OCI-LY7 (cell line): ENCODE results near the gene BIVM. TPM values are rescaled to one million over a fixed set of nuclear protein-coding genes. Genes with fewer than 3 reads are reported as not detected.

Source experiments
- BruUV-seq: library from RNA; stranded (reverse); fragments of 400-500 nt; replicated peaks from 2 replicates; lab custom pipeline; 2021; lab: Mats Ljungman, UMichigan
- CTCF ChIA-PET: fragments of 300-600 bp; sonication (Branson Sonifier 250); formaldehyde crosslinking; loops from one replicate; lab custom pipeline; 2022; ENCODE audit warnings: antibody characterized with exemption; ENCODE audit not compliant: unreplicated experiment; lab: Charles Lee
- POLR2A ChIA-PET: fragments of 300-600 bp; sonication (Branson Sonifier 250); formaldehyde crosslinking; loops from one replicate; lab custom pipeline; 2022; ENCODE audit warnings: antibody characterized with exemption; lab: Charles Lee
- DNase-seq: peaks from one replicate; pipeline ENCODE4 v3.0.0-alpha.2; 2015; ENCODE audit warnings: low spot score
- H2AFZ ChIP-seq: fragments of 200-600 bp; sonication (generic), shearing (Covaris generic); 2 replicates; pipeline ENCODE4 v1.6.1; 2014; ENCODE audit warnings: mild to moderate bottlenecking, antibody characterized with exemption, low read length, moderate library complexity
- H3K27ac ChIP-seq: fragments of 200-600 bp; sonication (generic); 2 replicates; pipeline ENCODE4 v1.5.1; 2014; ENCODE audit warnings: mixed run types, low read depth, mild to moderate bottlenecking, moderate library complexity, low read length, inconsistent platforms; ENCODE audit not compliant: poor library complexity, severe bottlenecking
- H3K36me3 ChIP-seq: fragments of 200-600 bp; sonication (generic); 2 replicates; pipeline ENCODE4 v1.6.1; 2014; ENCODE audit warnings: mild to moderate bottlenecking, antibody characterized with exemption, low read length, moderate library complexity, mixed read lengths; ENCODE audit not compliant: insufficient read depth
- H3K4me1 ChIP-seq: fragments of 200-600 bp; sonication (generic); 2 replicates; pipeline ENCODE4 v1.5.1; 2014; ENCODE audit warnings: mild to moderate bottlenecking, low read length; ENCODE audit not compliant: insufficient read depth, poor library complexity, severe bottlenecking
- H3K4me2 ChIP-seq: fragments of 200-600 bp; sonication (generic); 2 replicates; pipeline ENCODE4 v1.6.1; 2014; ENCODE audit warnings: mild to moderate bottlenecking, low read length
- H3K4me3 ChIP-seq: fragments of 200-600 bp; sonication (generic); 2 replicates; pipeline ENCODE4 v1.5.1; 2014; ENCODE audit warnings: mild to moderate bottlenecking, low read depth, low read length; ENCODE audit not compliant: poor library complexity, severe bottlenecking
- H3K79me2 ChIP-seq: fragments of 200-600 bp; sonication (generic); 2 replicates; pipeline ENCODE4 v1.6.1; 2016; ENCODE audit warnings: low read depth, mild to moderate bottlenecking, low read length, moderate library complexity, mixed read lengths; ENCODE audit not compliant: insufficient read depth
- H3K9me2 ChIP-seq: fragments of 200-600 bp; sonication (generic); 2 replicates; pipeline ENCODE4 v1.6.1; 2016; ENCODE audit warnings: mild to moderate bottlenecking, low read length, mixed read lengths; ENCODE audit not compliant: insufficient read depth
- H3K9me3 ChIP-seq: fragments of 200-600 bp; sonication (generic); 2 replicates; pipeline ENCODE4 v1.6.1; 2014; ENCODE audit warnings: mild to moderate bottlenecking, mixed run types, low read length, mixed read lengths
- H4K20me1 ChIP-seq: fragments of 200-600 bp; sonication (generic); 2 replicates; pipeline ENCODE4 v1.6.1; 2014; ENCODE audit warnings: mild to moderate bottlenecking, antibody characterized with exemption, low read length, moderate library complexity, mixed read lengths; ENCODE audit not compliant: insufficient read depth
- CTCF ChIP-seq: fragments of 200-600 bp; sonication (generic); conservative IDR thresholded peaks from 2 replicates; pipeline ENCODE4 v1.5.1; 2014; ENCODE audit warnings: mild to moderate bottlenecking, antibody characterized with exemption, low read length, moderate library complexity, mixed read lengths
- EZH2phosphoT487 ChIP-seq: fragments of 200-600 bp; sonication (generic); IDR thresholded peaks from 2 replicates; pipeline ENCODE4 v1.6.1; 2018; ENCODE audit warnings: low read depth, borderline replicate concordance, mild to moderate bottlenecking, mixed run types, antibody characterized with exemption, low read length, moderate library complexity, mixed read lengths
- intact Hi-C: fragments of 100-400 bp; cut with micrococcal nuclease; formaldehyde crosslinking; loops from one replicate; pipeline ENCODE4 v1.10.0; 2022; ENCODE audit not compliant: unreplicated experiment
- total RNA-seq, 2 experiments: library from RNA; depleted of rRNA in 1 of 2; stranded (reverse); fragments of >200 nt in 1 of 2; shearing (Covaris generic) in 1 of 2; gene quantifications; 2 replicates each; pipeline ENCODE4 v1.2.3, GENCODE V29; 2014 to 2022

Gene BIVM
- total RNA-seq, 2 experiments from 2014 or later: not detected

DNA sequence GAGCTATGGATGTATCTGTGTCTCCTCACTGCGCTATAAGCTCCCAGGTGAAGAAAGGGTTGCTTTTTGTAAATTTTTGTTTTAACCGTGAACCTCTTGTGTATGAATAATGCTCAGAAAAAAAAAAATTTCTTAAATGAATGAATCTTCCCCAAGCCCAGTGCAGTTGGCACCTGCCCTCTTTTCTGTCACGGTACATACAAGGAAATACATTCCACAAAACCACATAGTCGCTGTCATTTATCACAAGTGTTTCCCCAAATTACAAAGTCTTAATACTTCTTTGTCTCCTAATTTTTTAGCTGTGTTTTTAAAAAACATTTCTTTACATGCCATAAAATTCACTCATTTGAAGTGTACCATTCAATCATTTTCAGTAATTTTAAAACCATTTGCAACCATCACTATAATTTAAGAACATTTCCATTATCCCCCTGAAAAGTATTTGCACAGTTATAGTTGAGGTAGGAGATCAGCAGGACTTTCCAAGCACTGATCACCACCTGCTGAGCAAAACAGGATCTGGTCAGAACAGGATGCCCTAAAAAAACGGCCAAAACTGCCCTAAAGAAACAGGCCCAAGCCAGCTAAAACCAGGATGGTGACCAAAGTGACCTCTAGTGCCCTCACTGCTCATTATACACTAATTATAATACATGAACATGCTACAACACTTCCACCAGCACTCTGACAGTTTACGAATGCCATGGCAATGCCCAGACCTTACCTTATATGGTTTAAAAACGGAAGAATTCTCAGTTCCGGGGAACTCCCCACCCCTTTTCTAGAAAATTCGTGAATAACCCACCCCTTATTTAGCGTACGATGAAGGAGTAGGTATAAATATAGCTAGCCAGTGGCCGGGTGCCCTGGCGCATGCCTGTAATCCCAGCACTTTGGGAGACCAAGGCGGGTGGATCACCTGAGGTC, 24.1 kb upstream of the BIVM start:
- Histone ChIP-seq H3K4me1 (peaks cover 6% of the 10 kb centered on the region), H3K9me2 (no peaks in the 10 kb centered on the region), H3K36me3 (no peaks in the 10 kb centered on the region), H3K79me2 (no peaks in the 10 kb centered on the region), H3K4me3 (no peak overlapping the region), H2AFZ (no peak overlapping the region; the same call in 1 of the 2 replicates), H4K20me1 (no peaks in the 10 kb centered on the region), H3K27ac (no peak overlapping the region), H3K4me2 (no peak overlapping the region), H3K9me3 (no peaks in the 10 kb centered on the region)
- ChIA-PET CTCF (no interaction called here), POLR2A (no interaction called here)
- DNase-seq: peak; percentile 1
- no peak for TF ChIP-seq CTCF
- no peak for TF ChIP-seq EZH2phosphoT487
- BruUV-seq: no TSS peak
- intact Hi-C loops: loop anchor here (5.0 kb wide), 1 partner anchor 72 kb away; the partner anchor contains the start of gene ERCC5

DNA sequence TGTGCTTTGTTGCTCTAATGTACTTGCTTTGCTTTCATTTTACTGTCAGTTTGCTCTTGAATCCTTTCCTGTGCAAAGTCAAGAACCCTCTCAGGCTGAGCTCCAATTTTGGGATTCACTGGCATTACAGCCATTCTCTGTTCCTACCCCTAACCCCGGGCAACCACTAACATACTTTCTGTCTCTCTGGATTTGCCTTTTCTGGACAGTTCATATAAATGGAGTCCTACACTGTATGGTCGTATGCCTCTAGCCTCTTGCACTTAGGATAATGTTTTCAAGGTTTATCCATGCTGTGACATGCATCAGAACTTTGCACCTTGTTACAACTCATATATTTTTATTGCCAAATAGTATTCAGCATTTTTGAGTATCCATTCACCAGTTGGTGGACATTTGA, 22.6 kb upstream of the BIVM start:
- POLR2A ChIA-PET: no interaction called here
- TF ChIP-seq EZH2phosphoT487: no peak
- no peak for TF ChIP-seq CTCF
- DNase-seq: no peak
- Histone ChIP-seq H3K27ac (no peak overlapping the region), H3K4me1 (peaks cover 6% of the 10 kb centered on the region), H3K4me3 (no peak overlapping the region), H4K20me1 (no peaks in the 10 kb centered on the region), H3K9me2 (no peaks in the 10 kb centered on the region), H2AFZ (no peak overlapping the region), H3K79me2 (no peaks in the 10 kb centered on the region), H3K36me3 (no peaks in the 10 kb centered on the region), H3K4me2 (no peak overlapping the region), H3K9me3 (no peaks in the 10 kb centered on the region)
- CTCF ChIA-PET: no interaction called here
- no TSS peak for BruUV-seq
- intact Hi-C loops: no loop called here

GRCh38 chr13:102777736-102778135, 21.2 kb upstream of the BIVM start:
- H3K9me3 ChIP-seq: no peaks in the 10 kb centered on the region
- CTCF ChIA-PET: no interaction called here
- H3K4me2 ChIP-seq: no peak overlapping the region
- BruUV-seq: no TSS peak
- H3K79me2 ChIP-seq: no peaks in the 10 kb centered on the region
- POLR2A ChIA-PET: no interaction called here
- TF ChIP-seq EZH2phosphoT487 (no peak), CTCF (no peak)
- intact Hi-C loops: no loop called here
- H3K36me3 ChIP-seq: no peaks in the 10 kb centered on the region
- H3K9me2 ChIP-seq: no peaks in the 10 kb centered on the region
- H4K20me1 ChIP-seq: no peaks in the 10 kb centered on the region
- no peak for DNase-seq
- H2AFZ ChIP-seq: no peak overlapping the region
- H3K4me3 ChIP-seq: no peak overlapping the region
- no peak overlapping the region for H3K27ac ChIP-seq
- peaks cover 6% of the 10 kb centered on the region for H3K4me1 ChIP-seq
